Right lobe of liver (tissue), 4 donors: Measurements from ENCODE around the gene OPCML.

ENCODE experiments used
- POLR2A ChIP-seq: fragments of 450-650 bp; IDR thresholded peaks from one replicate; pipeline ENCODE4 v1.6.1; 2017; ENCODE audit warnings: antibody characterized with exemption, mild to moderate bottlenecking
- TF ChIP-seq, protein P1 (sequence below), 4 donors: fragments of 200-600 bp in 3 of 4; fragments of 450-650 bp in 1 of 4; IDR thresholded peaks; one replicate each; pipeline versions ENCODE4 v1.5.1 to v1.8.0; 2016 to 2022; ENCODE audit warnings: antibody characterized with exemption in 4 of 4, mild to moderate bottlenecking in 2 of 4
- donor health status: DM: no; HTN: no; CAD: no.
- donor health status: DM: no; HTN: no; CAD: no.
- donor health status: DM: no; HTN: yes; CAD: no.

DNA sequence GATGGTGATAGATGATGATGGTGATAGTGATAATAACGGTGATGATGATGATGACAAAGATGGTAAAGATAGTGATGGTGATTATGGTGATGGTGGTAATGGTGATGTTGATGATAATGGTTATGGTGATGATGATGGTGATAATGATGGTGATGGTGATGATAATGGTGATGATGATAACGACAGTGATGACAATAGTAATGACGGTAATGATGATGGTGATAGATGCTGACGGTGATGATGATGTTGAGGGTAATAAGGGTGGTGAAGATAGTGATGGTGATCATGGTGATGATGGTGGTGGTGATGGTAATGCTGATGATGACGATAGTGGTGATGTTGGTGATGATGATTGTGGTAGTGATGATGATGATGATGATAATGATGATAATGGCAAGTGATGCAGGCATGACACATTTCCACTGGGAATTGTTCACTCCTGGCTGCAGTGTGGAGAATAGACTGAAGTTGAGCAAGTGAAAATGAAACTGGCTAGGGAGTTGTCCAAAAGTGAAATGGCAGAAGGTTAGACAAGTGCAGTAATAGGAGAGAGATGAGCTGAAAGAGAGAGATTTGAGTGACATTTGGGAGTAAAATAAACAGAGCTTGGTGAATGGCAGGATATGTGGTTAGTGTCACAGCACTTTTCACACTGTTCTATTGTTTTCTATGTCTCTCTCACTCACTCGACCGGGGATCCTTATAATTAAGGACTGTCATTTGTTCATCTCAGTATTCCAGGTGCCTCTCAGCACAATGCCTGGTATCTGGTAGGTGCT lies 992.5 kb downstream of the OPCML start:
- TF ChIP-seq, protein P1, sequence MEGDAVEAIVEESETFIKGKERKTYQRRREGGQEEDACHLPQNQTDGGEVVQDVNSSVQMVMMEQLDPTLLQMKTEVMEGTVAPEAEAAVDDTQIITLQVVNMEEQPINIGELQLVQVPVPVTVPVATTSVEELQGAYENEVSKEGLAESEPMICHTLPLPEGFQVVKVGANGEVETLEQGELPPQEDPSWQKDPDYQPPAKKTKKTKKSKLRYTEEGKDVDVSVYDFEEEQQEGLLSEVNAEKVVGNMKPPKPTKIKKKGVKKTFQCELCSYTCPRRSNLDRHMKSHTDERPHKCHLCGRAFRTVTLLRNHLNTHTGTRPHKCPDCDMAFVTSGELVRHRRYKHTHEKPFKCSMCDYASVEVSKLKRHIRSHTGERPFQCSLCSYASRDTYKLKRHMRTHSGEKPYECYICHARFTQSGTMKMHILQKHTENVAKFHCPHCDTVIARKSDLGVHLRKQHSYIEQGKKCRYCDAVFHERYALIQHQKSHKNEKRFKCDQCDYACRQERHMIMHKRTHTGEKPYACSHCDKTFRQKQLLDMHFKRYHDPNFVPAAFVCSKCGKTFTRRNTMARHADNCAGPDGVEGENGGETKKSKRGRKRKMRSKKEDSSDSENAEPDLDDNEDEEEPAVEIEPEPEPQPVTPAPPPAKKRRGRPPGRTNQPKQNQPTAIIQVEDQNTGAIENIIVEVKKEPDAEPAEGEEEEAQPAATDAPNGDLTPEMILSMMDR (IDR thresholded peaks at IDR 0.05): no peak
- TF ChIP-seq POLR2A: no peak
